GM12878 (cell line): ENCODE data around the gene ELOA2. TPM values are rescaled to one million over a fixed set of nuclear protein-coding genes. Genes with fewer than 3 reads are reported as not detected.

ENCODE experiments used
- ATAC-seq: fragments of 200-7000 bp; cut with Tn5 transposase; 3 replicates; pipeline ENCODE4 v1.9.1; 2020; ENCODE audit warnings: mild to moderate bottlenecking, moderate library complexity
- BruUV-seq: library from RNA; stranded (reverse); fragments of 400-500 nt; replicated peaks from 2 replicates; lab custom pipeline; 2021; lab: Mats Ljungman, UMichigan
- CTCF ChIA-PET: fragments of 300-600 bp; sonication (Branson Sonifier 250); formaldehyde crosslinking; extraction: SDS; loops from one replicate; lab custom pipeline; 2021; ENCODE audit warnings: inconsistent platforms; lab: Yijun Ruan, JAX
- POLR2A ChIA-PET: fragments of 350-600 bp; formaldehyde crosslinking; extraction: SDS; loops from one replicate; lab custom pipeline; 2021; ENCODE audit warnings: inconsistent platforms; lab: Charles Lee
- RAD21 ChIA-PET: fragments of 300-600 bp; sonication (Branson Sonifier 250); formaldehyde crosslinking; loops from one replicate; lab custom pipeline; 2023; ENCODE audit warnings: antibody characterized with exemption; ENCODE audit not compliant: unreplicated experiment; lab: Charles Lee
- SMC1A ChIA-PET: fragments of 300-600 bp; sonication (Branson Sonifier 250); formaldehyde crosslinking; loops from one replicate; lab custom pipeline; 2023; ENCODE audit not compliant: unreplicated experiment, uncharacterized antibody; lab: Charles Lee
- DNase-seq: peaks from one replicate; pipeline ENCODE4 v3.0.0-alpha.2; 2011; ENCODE audit warnings: low read depth, low spot score
- FAIRE-seq: peaks from 3 replicates; lab custom pipeline; 2011; peaks lifted over from hg19 to GRCh38; lab: Jason Lieb, UNC
- H2AFZ ChIP-seq: 2 replicates; pipeline ENCODE4 v1.6.0; 2011; ENCODE audit warnings: low read depth, low read length, control low read depth; ENCODE audit not compliant: control insufficient read depth
- H3K27ac ChIP-seq: 2 replicates; pipeline ENCODE4 v1.5.1; 2011; ENCODE audit warnings: control low read depth; ENCODE audit not compliant: control insufficient read depth, insufficient read depth
- H3K27me3 ChIP-seq, 2 experiments: replicated peaks in 1 of 2; 2 replicates each; pipeline versions ENCODE4 v1.6.0 to v1.6.1; 2011; ENCODE audit warnings: low read length in 1 of 2; ENCODE audit not compliant: control insufficient read depth in 2 of 2, insufficient read depth in 2 of 2
- H3K36me3 ChIP-seq, 2 experiments: 2 replicates each; pipeline ENCODE4 v1.5.1; 2011; ENCODE audit warnings: low read length in 1 of 2; ENCODE audit not compliant: control insufficient read depth in 2 of 2, insufficient read depth in 2 of 2
- H3K4me1 ChIP-seq: 2 replicates; pipeline ENCODE4 v1.6.1; 2011; ENCODE audit warnings: mild to moderate bottlenecking, low read length, moderate library complexity, mixed read lengths; ENCODE audit not compliant: control insufficient read depth, insufficient read depth
- H3K4me2 ChIP-seq: 2 replicates; pipeline ENCODE4 v1.6.0; 2011; ENCODE audit warnings: control low read depth; ENCODE audit not compliant: control insufficient read depth, insufficient read depth
- H3K4me3 ChIP-seq: fragments of 200-600 bp; sonication (generic); 2 replicates; pipeline ENCODE4 v1.5.1; 2016
- H3K79me2 ChIP-seq: 2 replicates; pipeline ENCODE4 v1.6.0; 2011; ENCODE audit warnings: low read length; ENCODE audit not compliant: control insufficient read depth, insufficient read depth
- H3K9ac ChIP-seq: 2 replicates; pipeline ENCODE4 v1.8.0; 2011; ENCODE audit warnings: low read length, control low read depth, mixed read lengths; ENCODE audit not compliant: control insufficient read depth, insufficient read depth
- H3K9me3 ChIP-seq: replicated peaks from 3 replicates; pipeline ENCODE4 v1.5.1; 2011; ENCODE audit warnings: mild to moderate bottlenecking, low read length; ENCODE audit not compliant: control insufficient read depth, insufficient read depth
- H4K20me1 ChIP-seq: 2 replicates; pipeline ENCODE4 v1.6.0; 2011; ENCODE audit not compliant: control insufficient read depth, insufficient read depth
- ASH2L ChIP-seq: fragments of 300-600, 200-600 bp; sonication (generic); IDR thresholded peaks from 2 replicates; pipeline ENCODE4 v1.6.1; 2017; ENCODE audit warnings: low read depth, mild to moderate bottlenecking, borderline replicate concordance
- CHD4 ChIP-seq: fragments of 200-600 bp; sonication (generic); IDR thresholded peaks from 2 replicates; pipeline ENCODE4 v1.6.1; 2016; ENCODE audit warnings: mild to moderate bottlenecking
- FOS ChIP-seq: IDR thresholded peaks from 3 replicates; pipeline ENCODE4 v1.6.1; 2011; ENCODE audit warnings: borderline replicate concordance; ENCODE audit not compliant: insufficient read length; ENCODE audit errors: extremely low read depth
- HDAC2 ChIP-seq: fragments of 200-600 bp; sonication (generic); IDR thresholded peaks from 2 replicates; pipeline ENCODE4 v1.6.1; 2017
- IRF4 ChIP-seq: IDR thresholded peaks from 2 replicates; pipeline ENCODE4 v1.6.1; 2011; ENCODE audit warnings: low read depth, low read length
- KDM1A ChIP-seq: fragments of 200-600 bp; sonication (generic); IDR thresholded peaks from 2 replicates; pipeline ENCODE4 v1.6.1; 2016; ENCODE audit warnings: borderline replicate concordance
- KLF5 ChIP-seq: fragments of 450-650 bp; IDR thresholded peaks from 2 replicates; pipeline ENCODE4 v1.6.1; 2014; ENCODE audit warnings: mild to moderate bottlenecking; ENCODE audit not compliant: partially characterized antibody
- PAX8 ChIP-seq: fragments of 450-650 bp; IDR thresholded peaks from 2 replicates; pipeline ENCODE4 v1.6.1; 2017; ENCODE audit warnings: mild to moderate bottlenecking, moderate library complexity
- POU2F2 ChIP-seq: IDR thresholded peaks from 3 replicates; pipeline ENCODE4 v1.6.1; 2011; ENCODE audit warnings: low read depth, mild to moderate bottlenecking, low read length, borderline replicate concordance
- SMAD1 ChIP-seq: fragments of 450-650 bp; IDR thresholded peaks from 2 replicates; pipeline ENCODE4 v1.6.1; 2018; ENCODE audit warnings: mild to moderate bottlenecking, low read depth; ENCODE audit not compliant: partially characterized antibody
- WRNIP1 ChIP-seq: IDR thresholded peaks from 2 replicates; pipeline ENCODE4 v1.6.1; 2011; ENCODE audit warnings: low read depth, low read length, improper control_type of control experiment, borderline replicate concordance
- ZZZ3 ChIP-seq: IDR thresholded peaks from 2 replicates; pipeline ENCODE4 v1.6.1; 2011; ENCODE audit warnings: low read depth; ENCODE audit not compliant: control insufficient read depth, insufficient read length
- WGBS: methylation state at CpG from one replicate; pipeline ENCODE4 v1.1.6; 2016; ENCODE audit warnings: low lambda C conversion rate; ENCODE audit not compliant: insufficient replicate concordance, insufficient coverage; ENCODE audit errors: missing lambda C conversion rate; 5-methylcytosine and 5-hydroxymethylcytosine counted together
- in situ Hi-C: fragments of 300-500 bp; cut with MboI; formaldehyde crosslinking; loops from 9 replicates; pipeline ENCODE4 v1.14.3; 2018; ENCODE audit warnings: mixed read lengths
- intact Hi-C: fragments of 100-400 bp; cut with micrococcal nuclease; formaldehyde crosslinking; loops from one replicate; pipeline ENCODE4 v1.14.2; 2022; ENCODE audit not compliant: unreplicated experiment
- polyA plus RNA-seq, 11 experiments: library from polyadenylated mRNA; depleted of rRNA in 4 of 11; unstranded in 6 of 11; stranded (reverse) in 5 of 11; fragments of >200 nt; fragmentation: Nextera tagmentation in 4 of 11; fragmentation: Illumina TruSeq in 1 of 11; extraction: Ambion mirVana in 4 of 11; extraction: Trizol in 1 of 11; gene quantifications; 1 replicate in 1 of 11; 2 replicates in 10 of 11; pipeline versions ENCODE4 v1.2.1 to v1.2.3, GENCODE V29; 2011 to 2016; ENCODE audit warnings: inconsistent platforms in 2 of 11, missing spikeins in 2 of 11, low read depth in 1 of 11
- total RNA-seq, 4 experiments: library from RNA; depleted of rRNA in 3 of 4; stranded (reverse); fragments of >200 nt in 3 of 4; fragmentation: Illumina TruSeq in 1 of 4; extraction: Trizol in 1 of 4; gene quantifications; 2 replicates each; pipeline versions ENCODE4 v1.2.1 to v1.2.3, GENCODE V29; 2013 to 2021
- TF ChIP-seq, protein P1 (sequence below): IDR thresholded peaks from 2 replicates; pipeline ENCODE4 v1.6.1; 2012; ENCODE audit warnings: low read depth, low read length, improper control_type of control experiment
- TF ChIP-seq, protein P2 (sequence below): IDR thresholded peaks from 2 replicates; pipeline ENCODE4 v1.6.1; 2012; ENCODE audit warnings: low read depth, low read length, improper control_type of control experiment

ELOA2 gene
- total and polyA plus RNA-seq, 10 of the 15 experiments (the other 5 are each of a cell fraction or from before 2014, with no cell fraction given): not detected

DNA sequence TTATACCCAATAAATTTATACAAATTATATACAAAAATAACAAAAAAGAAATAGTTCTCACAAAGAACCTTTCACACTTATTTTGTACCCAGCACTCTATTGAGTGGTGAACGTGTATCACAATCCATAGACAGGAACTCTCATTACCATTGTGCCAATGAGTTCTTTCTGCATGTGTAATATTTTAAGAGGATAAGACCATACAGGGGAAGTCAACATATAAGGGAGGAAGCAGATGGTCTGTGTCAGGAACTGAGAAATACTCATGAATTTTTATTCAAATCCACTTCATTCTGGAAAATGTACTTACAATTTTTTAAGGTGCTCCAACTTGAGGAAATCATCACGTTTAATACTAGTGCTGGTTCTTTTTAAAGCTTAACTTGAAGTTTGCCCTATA is 27.1 kb upstream of the ELOA2 start:
- H3K27ac ChIP-seq: no peak overlapping the region
- no peak overlapping the region for H3K4me3 ChIP-seq
- ChIA-PET RAD21 (no interaction called here), SMC1A (no interaction called here), CTCF (no interaction called here), POLR2A (interaction anchor here (0.6 kb wide), 1 partner anchor 192 kb away, joined by 5 read pairs; no protein-coding TSS in a partner anchor)
- DNase-seq (no peak), FAIRE-seq (no peak), ATAC-seq (no peak)
- H3K36me3 ChIP-seq: no peaks in the 10 kb centered on the region
- H2AFZ ChIP-seq: no peak overlapping the region
- TF ChIP-seq KLF5 (no peak), ASH2L (no peak), IRF4 (no peak), SMAD1 (no peak), WRNIP1 (no peak), ZZZ3 (no peak), HDAC2 (no peak), PAX8 (no peak), POU2F2 (no peak), FOS (no peak), KDM1A (no peak), CHD4 (no peak)
- TF ChIP-seq, protein P1, sequence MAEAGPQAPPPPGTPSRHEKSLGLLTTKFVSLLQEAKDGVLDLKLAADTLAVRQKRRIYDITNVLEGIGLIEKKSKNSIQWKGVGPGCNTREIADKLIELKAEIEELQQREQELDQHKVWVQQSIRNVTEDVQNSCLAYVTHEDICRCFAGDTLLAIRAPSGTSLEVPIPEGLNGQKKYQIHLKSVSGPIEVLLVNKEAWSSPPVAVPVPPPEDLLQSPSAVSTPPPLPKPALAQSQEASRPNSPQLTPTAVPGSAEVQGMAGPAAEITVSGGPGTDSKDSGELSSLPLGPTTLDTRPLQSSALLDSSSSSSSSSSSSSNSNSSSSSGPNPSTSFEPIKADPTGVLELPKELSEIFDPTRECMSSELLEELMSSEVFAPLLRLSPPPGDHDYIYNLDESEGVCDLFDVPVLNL: no peak
- TF ChIP-seq, protein P2, sequence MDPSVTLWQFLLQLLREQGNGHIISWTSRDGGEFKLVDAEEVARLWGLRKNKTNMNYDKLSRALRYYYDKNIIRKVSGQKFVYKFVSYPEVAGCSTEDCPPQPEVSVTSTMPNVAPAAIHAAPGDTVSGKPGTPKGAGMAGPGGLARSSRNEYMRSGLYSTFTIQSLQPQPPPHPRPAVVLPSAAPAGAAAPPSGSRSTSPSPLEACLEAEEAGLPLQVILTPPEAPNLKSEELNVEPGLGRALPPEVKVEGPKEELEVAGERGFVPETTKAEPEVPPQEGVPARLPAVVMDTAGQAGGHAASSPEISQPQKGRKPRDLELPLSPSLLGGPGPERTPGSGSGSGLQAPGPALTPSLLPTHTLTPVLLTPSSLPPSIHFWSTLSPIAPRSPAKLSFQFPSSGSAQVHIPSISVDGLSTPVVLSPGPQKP: no peak
- no peaks in the 10 kb centered on the region for H3K9me3 ChIP-seq
- no peaks in the 10 kb centered on the region for H3K79me2 ChIP-seq
- H3K4me1 ChIP-seq: no peaks in the 10 kb centered on the region
- no peaks in the 10 kb centered on the region for H3K27me3 ChIP-seq
- H3K9ac ChIP-seq: no peak overlapping the region
- no peaks in the 10 kb centered on the region for H4K20me1 ChIP-seq
- intact Hi-C loops (no loop called here), in situ Hi-C loops (no loop called here)
- WGBS: 0% methylated on average over 2 of the region's 2 CpGs
- BruUV-seq: no TSS peak
- H3K4me2 ChIP-seq: no peak overlapping the region
